LNCAP (cell line): ENCODE results near the gene OSBPL10.

Experiments
- CTCF ChIP-seq: fragments of 450-650 bp; IDR thresholded peaks from 2 replicates; pipeline ENCODE4 v1.5.1; 2017; ENCODE audit warnings: mild to moderate bottlenecking

The OSBPL10 gene

GRCh38 chr3:31833391-31834190, 147.5 kb downstream of the OSBPL10 start:
- TF ChIP-seq CTCF = no peak

GRCh38 chr3:31832551-31832950, 148.5 kb downstream of the OSBPL10 start:
- no peak for TF ChIP-seq CTCF

- no peak for TF ChIP-seq CTCF
Measured at GRCh38 chr3:31831591-31831990, 149.5 kb downstream of the OSBPL10 start.

GRCh38 chr3:31829826-31830426, 151.1 kb downstream of the OSBPL10 start:
- TF ChIP-seq CTCF = no peak

- TF ChIP-seq CTCF = no peak
Measured at GRCh38 chr3:31829010-31829409, 152.1 kb downstream of the OSBPL10 start.

- TF ChIP-seq CTCF = no peak
Measured at GRCh38 chr3:31828007-31828406, 153.1 kb downstream of the OSBPL10 start.

- TF ChIP-seq CTCF = no peak
Measured at GRCh38 chr3:31823184-31823583, 157.9 kb downstream of the OSBPL10 start.
